Left ventricle myocardium inferior (tissue), 1 donor: ENCODE data around the gene TNS2. TPM values are rescaled to one million over a fixed set of nuclear protein-coding genes. Genes with fewer than 3 reads are reported as not detected.

Experiments used
- DNase-seq: peaks from one replicate; pipeline ENCODE4 v3.0.0-alpha.2; 2020
- H3K27ac ChIP-seq: fragments of 200-600 bp; replicated peaks from 2 replicates; pipeline ENCODE4 v1.8.0; 2021
- H3K27me3 ChIP-seq: fragments of 200-600 bp; 2 replicates; pipeline ENCODE4 v1.8.0; 2021; ENCODE audit warnings: low read depth
- H3K36me3 ChIP-seq: fragments of 200-600 bp; 2 replicates; pipeline ENCODE4 v1.8.0; 2021
- H3K4me1 ChIP-seq: fragments of 200-600 bp; 2 replicates; pipeline ENCODE4 v1.8.0; 2021
- H3K4me3 ChIP-seq: fragments of 200-600 bp; 2 replicates; pipeline ENCODE4 v1.8.0; 2021; ENCODE audit warnings: mild to moderate bottlenecking, moderate library complexity
- H3K9me3 ChIP-seq: fragments of 200-600 bp; replicated peaks from 2 replicates; pipeline ENCODE4 v1.8.0; 2021
- CTCF ChIP-seq: fragments of 200-600 bp; IDR thresholded peaks from 2 replicates; pipeline ENCODE4 v1.8.0; 2021; ENCODE audit warnings: antibody characterized with exemption, mild to moderate bottlenecking, borderline replicate concordance
- intact Hi-C: fragments of 100-400 bp; cut with micrococcal nuclease; formaldehyde crosslinking; loops from one replicate; pipeline ENCODE4 v1.11.0; 2022
- total RNA-seq: library from RNA; stranded (reverse); fragmentation: NEBNext Ultra II Directional; extraction: Animal tissue kit (Norgen Biotek cat#: 25700); gene quantifications from one replicate; pipeline ENCODE4 v1.2.1, GENCODE V29; 2021
- donor health status: DM: no; HTN: yes; CAD: no; lungs with severe emphysema.

Gene TNS2
- total RNA-seq, 1 donor from 2014 or later = 109 TPM

GRCh38 chr12:53101931-53102781, 52.3 kb downstream of the TNS2 start:
- Histone ChIP-seq H3K27me3 (no peaks in the 10 kb centered on the region), H3K9me3 (no peaks in the 10 kb centered on the region), H3K4me1 (peaks cover 30% of the 10 kb centered on the region), H3K36me3 (peaks cover 20% of the 10 kb centered on the region), H3K27ac (no peak overlapping the region), H3K4me3 (no peak overlapping the region)
- DNase-seq = no peak
- intact Hi-C loops = loop anchor here (5.0 kb wide), 1 partner anchor 35 kb away; no protein-coding TSS in a partner anchor
- TF ChIP-seq CTCF = no peak

GRCh38 chr12:53102883-53103807, 53.3 kb downstream of the TNS2 start, which contains the start of gene SOAT2:
TSS of gene SOAT2 (plus strand) at chr12:53103486. CDS start at chr12:53103578, 92 bp downstream.
- peaks cover 20% of the 10 kb centered on the region for H3K36me3 ChIP-seq
- H3K4me3 ChIP-seq = no peak within 1 kb of the TSS
- no peak for TF ChIP-seq CTCF
- DNase-seq = no peak
- H3K27ac ChIP-seq = no peak within 1 kb of the TSS
- H3K27me3 ChIP-seq = no peaks in the 10 kb centered on the region
- H3K4me1 ChIP-seq = peaks cover 30% of the 10 kb centered on the region
- H3K9me3 ChIP-seq = no peaks in the 10 kb centered on the region
- intact Hi-C loops = loop anchor here (5.0 kb wide), 1 partner anchor 36 kb away; no protein-coding TSS in a partner anchor

- Histone ChIP-seq H3K4me3 (no peak overlapping the region), H3K4me1 (peaks cover 28% of the 10 kb centered on the region), H3K27ac (no peak overlapping the region), H3K36me3 (peaks cover 20% of the 10 kb centered on the region), H3K9me3 (no peaks in the 10 kb centered on the region), H3K27me3 (no peaks in the 10 kb centered on the region)
- intact Hi-C loops = loop anchor here (5.0 kb wide), 1 partner anchor 37 kb away; no protein-coding TSS in a partner anchor
- TF ChIP-seq CTCF = no peak
- no peak for DNase-seq
These were observed 54.0 kb downstream of the TNS2 start for GRCh38 chr12:53103860-53104305.

GRCh38 chr12:53105256-53105655, 55.4 kb downstream of the TNS2 start:
- intact Hi-C loops = no loop called here
- no peak for DNase-seq
- no peak for TF ChIP-seq CTCF
- Histone ChIP-seq H3K36me3 (peaks cover 20% of the 10 kb centered on the region), H3K27ac (no peak overlapping the region), H3K27me3 (no peaks in the 10 kb centered on the region), H3K4me1 (peaks cover 20% of the 10 kb centered on the region), H3K9me3 (no peaks in the 10 kb centered on the region), H3K4me3 (no peak overlapping the region)

- Histone ChIP-seq H3K27ac (no peak overlapping the region), H3K4me3 (no peak overlapping the region), H3K9me3 (no peaks in the 10 kb centered on the region), H3K36me3 (peaks cover 15% of the 10 kb centered on the region), H3K4me1 (peaks cover 19% of the 10 kb centered on the region), H3K27me3 (no peaks in the 10 kb centered on the region)
- intact Hi-C loops = no loop called here
- no peak for TF ChIP-seq CTCF
- DNase-seq = no peak
These were observed 56.0 kb downstream of the TNS2 start for GRCh38 chr12:53105712-53106439.
